HG02885 (cell line): ENCODE results near the gene WDPCP.
"Not testable (repeated sequence)": the region's sequence is repeated elsewhere in the genome, so short reads cannot be mapped to it uniquely, and the experiment has no call there.

Experiments used
- ATAC-seq: cut with Tn5 transposase; IDR thresholded peaks from one replicate; pipeline ENCODE4 v1.9.1; 2021; ENCODE audit warnings: mild to moderate bottlenecking; ENCODE audit not compliant: unreplicated experiment, poor library complexity

The WDPCP gene

GRCh38 chr2:63378589-63378988 is 209.7 kb downstream of the WDPCP start:
- no peak for ATAC-seq

- ATAC-seq = no peak
Observed at GRCh38 chr2:63374341-63374740, 213.9 kb downstream of the WDPCP start.

GRCh38 chr2:63372549-63372948 is 215.7 kb downstream of the WDPCP start:
- no peak for ATAC-seq

- ATAC-seq = no peak
Observed at GRCh38 chr2:63369146-63369545, 219.1 kb downstream of the WDPCP start.

- no peak for ATAC-seq
Observed at GRCh38 chr2:63364866-63365265, 223.4 kb downstream of the WDPCP start.

GRCh38 chr2:63357722-63358121 is 230.6 kb downstream of the WDPCP start:
- not testable (repeated sequence) for ATAC-seq

GRCh38 chr2:63347361-63347760 is 240.9 kb downstream of the WDPCP start:
- no peak for ATAC-seq

GRCh38 chr2:63346411-63346810 is 241.9 kb downstream of the WDPCP start:
- no peak for ATAC-seq

- no peak for ATAC-seq
Observed at GRCh38 chr2:63345285-63345633, 243.0 kb downstream of the WDPCP start.

- ATAC-seq = peak; percentile 59
Observed at GRCh38 chr2:63344575-63345284, 243.5 kb downstream of the WDPCP start.

GRCh38 chr2:63343397-63344109 is 244.7 kb downstream of the WDPCP start:
- ATAC-seq = no peak

GRCh38 chr2:63340443-63340842 is 247.8 kb downstream of the WDPCP start:
- ATAC-seq = no peak

GRCh38 chr2:63334910-63335309 is 253.4 kb downstream of the WDPCP start:
- no peak for ATAC-seq

GRCh38 chr2:63326473-63326872 is 261.8 kb downstream of the WDPCP start:
- ATAC-seq = no peak

GRCh38 chr2:63323662-63324061 is 264.6 kb downstream of the WDPCP start:
- not testable (repeated sequence) for ATAC-seq

GRCh38 chr2:63321973-63322372 is 266.3 kb downstream of the WDPCP start:
- not testable (repeated sequence) for ATAC-seq

- ATAC-seq = no peak
Observed at GRCh38 chr2:63320669-63321068, 267.6 kb downstream of the WDPCP start.

GRCh38 chr2:63310614-63311013 is 277.7 kb downstream of the WDPCP start:
- ATAC-seq = no peak

- no peak for ATAC-seq
Observed at GRCh38 chr2:63301481-63301880, 286.8 kb downstream of the WDPCP start.

GRCh38 chr2:63300835-63301234 is 287.4 kb downstream of the WDPCP start:
- ATAC-seq = no peak

GRCh38 chr2:63287956-63288355 is 300.3 kb downstream of the WDPCP start:
- ATAC-seq = no peak

GRCh38 chr2:63286520-63286919 is 301.8 kb downstream of the WDPCP start:
- ATAC-seq = not testable (repeated sequence)
